Body of pancreas (tissue), 4 donors: Measurements from ENCODE around the gene PRRT1B. TPM values are rescaled to one million over a fixed set of nuclear protein-coding genes. Genes with fewer than 3 reads are reported as not detected.

Experiments
- ATAC-seq: fragments of 150-250 bp; one replicate; pipeline ENCODE4 v1.9.1; 2016
- DNase-seq, 4 donors: peaks; one replicate each; pipeline ENCODE4 v3.0.0-alpha.2; 2019
- H3K27ac ChIP-seq, 4 donors: fragments of 200-600 bp; sonication (generic); 1 replicate in 3 of 4; 2 replicates in 1 of 4; pipeline versions ENCODE4 v1.5.1 to v1.6.1; 2016 to 2019; ENCODE audit warnings: mild to moderate bottlenecking in 1 of 4, mixed read lengths in 1 of 4, moderate library complexity in 1 of 4
- H3K27me3 ChIP-seq, 2 donors: fragments of 200-600 bp; sonication (generic); one replicate each; pipeline ENCODE4 v1.6.0; 2016; ENCODE audit warnings: mild to moderate bottlenecking in 1 of 2
- H3K36me3 ChIP-seq, 2 donors: fragments of 200-600 bp; sonication (generic); replicated peaks in 1 of 2; 2 replicates each; pipeline ENCODE4 v1.5.1; 2016; ENCODE audit warnings: low read depth in 2 of 2; ENCODE audit not compliant: insufficient read depth in 1 of 2
- H3K4me1 ChIP-seq: fragments of 200-600 bp; sonication (generic); one replicate; pipeline ENCODE4 v1.6.0; 2016
- H3K4me3 ChIP-seq, 2 donors: fragments of 200-600 bp; sonication (generic); 1 replicate in 1 of 2; 2 replicates in 1 of 2; pipeline ENCODE4 v1.5.1; 2016 to 2019
- H3K9me3 ChIP-seq, 3 donors: fragments of 200-600 bp; sonication (generic); 1 replicate in 2 of 3; 2 replicates in 1 of 3; pipeline ENCODE4 v1.5.1; 2016
- CTCF ChIP-seq, 7 experiments: fragments of 450-650 bp in 4 of 7; fragments of 200-600 bp in 3 of 7; sonication (generic) in 3 of 7; IDR thresholded peaks; one replicate each; pipeline ENCODE4 v1.5.1; 2016 to 2019; ENCODE audit warnings: antibody characterized with exemption in 7 of 7
- POLR2A ChIP-seq, 3 donors: fragments of 450-650 bp; IDR thresholded peaks; one replicate each; pipeline ENCODE4 v1.6.1; 2016; ENCODE audit warnings: antibody characterized with exemption in 3 of 3, mild to moderate bottlenecking in 2 of 3
- WGBS, 2 donors: methylation state at CpG; one replicate each; pipeline ENCODE4 v1.1.5; 2017; 5-methylcytosine and 5-hydroxymethylcytosine counted together
- intact Hi-C: fragments of 100-400 bp; cut with DNase I; formaldehyde crosslinking; loops from one replicate; pipeline ENCODE4 v1.15.1; 2023
- total RNA-seq, 2 donors: library from RNA; depleted of rRNA; stranded (reverse); fragments of >200 nt; gene quantifications; one replicate each; pipeline ENCODE4 v1.1.0, GENCODE V29; 2016

The PRRT1B gene
- total RNA-seq, 2 donors from 2014 or later: 0.33 to 0.78 TPM

DNA sequence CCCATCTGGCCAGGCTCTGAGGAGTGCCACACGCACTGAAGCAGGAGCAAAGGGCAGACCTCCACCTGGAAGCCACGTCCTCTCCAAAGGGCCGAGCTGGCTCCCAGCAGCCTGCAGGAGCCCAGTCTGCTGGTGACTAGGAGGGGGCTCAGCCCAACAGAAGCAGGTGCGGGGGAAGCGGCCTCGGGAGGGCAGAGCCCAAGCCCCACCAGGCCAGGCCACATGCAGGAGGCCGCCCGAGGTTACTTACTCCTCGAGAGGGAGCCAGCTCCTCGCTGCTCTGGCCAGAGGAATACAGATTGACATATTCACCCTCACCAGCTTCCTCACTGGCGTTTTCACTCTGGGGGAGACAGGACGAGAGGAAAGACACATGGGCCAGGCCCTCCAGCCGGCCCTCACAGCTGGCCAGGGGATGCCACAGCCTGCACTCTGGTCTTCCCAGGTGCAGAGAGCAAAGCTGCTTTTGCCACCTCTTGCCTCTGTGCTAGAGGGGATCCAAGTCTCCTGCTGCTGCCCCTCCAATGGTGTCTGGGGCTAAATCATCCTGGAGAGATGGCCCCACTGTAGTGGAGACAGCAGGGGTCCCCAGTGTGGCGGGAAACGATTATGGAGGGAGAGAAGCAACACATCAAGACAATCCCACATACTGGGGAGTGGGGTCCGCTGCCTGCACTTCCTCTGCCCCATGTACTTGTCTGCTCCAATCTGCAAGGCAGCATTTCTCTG is 58.6 kb downstream of the PRRT1B start:
- ATAC-seq: no peak
- Histone ChIP-seq H3K4me1 (peaks cover 29% of the 10 kb centered on the region), H3K36me3 (peaks cover 0 to 9% of the 10 kb centered on the region in 2 donors), H3K9me3 (no peaks in the 10 kb centered on the region), H3K27ac (no peak overlapping the region), H3K4me3 (no peak overlapping the region), H3K27me3 (no peaks in the 10 kb centered on the region)
- intact Hi-C loops: no loop called here
- WGBS, 2 donors: 86 to 98% methylated on average over 5 to 14 of the region's 16 CpGs
- no peak for DNase-seq
- TF ChIP-seq POLR2A (IDR thresholded peaks at IDR 0.05): no peak
- TF ChIP-seq CTCF (IDR thresholded peaks at IDR 0.05): no peak

DNA sequence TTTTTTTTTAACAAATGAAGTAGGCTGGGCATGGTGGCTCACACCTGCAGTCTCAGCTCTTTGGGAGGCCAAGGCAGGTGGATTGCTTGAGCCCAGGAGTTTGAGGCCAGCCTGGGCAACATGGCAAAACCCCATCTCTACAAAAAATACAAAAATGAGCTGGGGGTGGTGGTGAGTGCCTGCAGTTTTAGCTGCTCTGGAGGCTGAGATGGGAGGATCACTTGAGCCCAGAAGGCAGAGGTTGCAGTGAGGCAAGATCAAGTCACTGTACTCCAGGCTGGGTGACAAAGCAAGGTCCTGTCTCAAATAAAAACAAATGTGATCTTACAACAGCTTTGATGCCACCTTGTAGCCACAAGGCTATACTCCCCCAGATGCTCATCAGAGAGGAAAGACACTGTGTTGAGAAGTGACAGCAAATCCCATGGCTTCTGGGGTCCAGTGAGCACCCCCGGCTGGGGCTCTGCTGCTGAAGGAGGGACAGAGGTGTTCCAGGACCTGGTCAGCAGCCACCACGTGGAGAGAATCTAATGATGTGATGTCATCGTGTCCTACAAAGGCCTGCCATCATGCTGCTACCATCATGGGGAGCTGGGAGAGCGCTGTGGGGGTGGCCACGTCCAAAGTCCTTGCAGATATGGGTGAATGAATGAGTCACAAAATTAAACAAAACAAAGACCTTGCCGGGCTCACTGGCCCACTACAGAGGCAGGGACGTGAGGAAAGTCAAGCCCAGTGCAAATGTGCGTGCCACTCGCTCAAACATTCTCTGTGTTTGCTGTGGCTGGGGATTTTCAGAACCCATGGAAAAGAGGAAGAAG is 60.7 kb downstream of the PRRT1B start:
- Histone ChIP-seq H3K36me3 (peaks cover 0 to 9% of the 10 kb centered on the region in 2 donors), H3K27ac (peak overlapping the region; percentile 10 to 30 (median 24)), H3K27me3 (no peaks in the 10 kb centered on the region), H3K4me1 (peaks cover 43% of the 10 kb centered on the region), H3K9me3 (no peaks in the 10 kb centered on the region), H3K4me3 (no peak overlapping the region)
- 47 to 52% methylated on average over 7 to 9 of the region's 9 CpGs for WGBS, 2 donors
- TF ChIP-seq POLR2A (IDR thresholded peaks at IDR 0.05) (peak in 1 of 3 donors; percentile 16), CTCF (IDR thresholded peaks at IDR 0.05) (no peak)
- peak; percentile 48 to 78 (median 67) for DNase-seq
- ATAC-seq: peak; percentile 45
- intact Hi-C loops: no loop called here

DNA sequence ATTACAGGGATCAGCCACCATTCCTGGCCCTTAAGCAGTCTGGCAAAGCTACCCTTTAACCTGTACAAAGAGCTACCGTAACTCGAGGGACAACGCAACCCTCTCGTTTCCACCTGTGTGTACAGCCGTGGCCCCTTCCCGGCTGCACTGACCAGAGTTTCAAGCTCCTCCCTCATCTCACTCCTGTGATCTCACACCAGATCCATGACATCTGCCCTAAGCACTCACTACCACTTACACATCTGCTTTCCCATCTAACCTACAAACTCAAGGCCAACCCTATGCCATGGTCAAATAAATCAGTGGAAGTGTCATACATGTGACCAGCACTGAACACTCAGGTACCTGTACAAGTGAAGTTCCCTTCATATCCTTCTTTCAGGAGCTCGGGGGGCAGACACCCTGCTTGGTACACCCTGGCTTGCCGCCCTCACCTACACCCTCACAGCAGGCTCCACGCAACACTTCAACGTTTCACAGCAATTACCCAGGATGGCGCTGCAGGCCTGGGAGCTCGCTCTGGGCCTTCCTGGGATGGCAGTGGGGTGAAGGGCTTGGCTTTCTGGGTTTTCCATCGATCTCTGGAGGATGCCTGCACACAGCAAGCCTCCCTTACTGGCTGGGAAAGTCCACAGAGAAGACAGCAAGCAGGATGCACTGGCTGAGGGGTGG is 61.7 kb downstream of the PRRT1B start:
- TF ChIP-seq CTCF (IDR thresholded peaks at IDR 0.05) (no peak), POLR2A (IDR thresholded peaks at IDR 0.05) (no peak)
- ATAC-seq (no peak), DNase-seq (no peak)
- no peaks in the 10 kb centered on the region for H3K27me3 ChIP-seq
- H3K27ac ChIP-seq: peak overlapping the region in 3 of 4 donors; percentile 28 to 82 (median 30)
- 90 to 93% methylated on average over 11 to 13 of the region's 13 CpGs for WGBS, 2 donors
- peaks cover 43% of the 10 kb centered on the region for H3K4me1 ChIP-seq
- intact Hi-C loops: no loop called here
- no peaks in the 10 kb centered on the region for H3K9me3 ChIP-seq
- H3K36me3 ChIP-seq: peaks cover 0 to 4% of the 10 kb centered on the region in 2 donors
- no peak overlapping the region for H3K4me3 ChIP-seq

- 77 to 94% methylated on average over 8 of the region's 8 CpGs for WGBS, 2 donors
- Histone ChIP-seq H3K9me3 (no peaks in the 10 kb centered on the region), H3K27ac (peak overlapping the region in 2 of 4 donors; percentile 72 to 82), H3K36me3 (peaks cover 0 to 4% of the 10 kb centered on the region in 2 donors), H3K4me1 (peaks cover 43% of the 10 kb centered on the region), H3K4me3 (no peak overlapping the region), H3K27me3 (no peaks in the 10 kb centered on the region)
- no peak for DNase-seq
- TF ChIP-seq CTCF (IDR thresholded peaks at IDR 0.05): no peak
- TF ChIP-seq POLR2A (IDR thresholded peaks at IDR 0.05): no peak
- intact Hi-C loops: no loop called here
- no peak for ATAC-seq
These were observed 62.3 kb downstream of the PRRT1B start for GRCh38 chr9:131607591-131607990.
